SK-N-SH (cell line): ENCODE data around the gene OVOL1. TPM values are rescaled to one million over a fixed set of nuclear protein-coding genes. Genes with fewer than 3 reads are reported as not detected.

ENCODE experiments used
- CTCF ChIA-PET: fragments of 300-600, 350-600 bp; formaldehyde crosslinking; extraction: SDS; loops from one replicate; lab custom pipeline; 2021; lab: Yijun Ruan, JAX
- POLR2A ChIA-PET: fragments of 350-600 bp; sonication (Branson Sonifier 250); formaldehyde crosslinking; extraction: SDS; loops from one replicate; lab custom pipeline; 2020; ENCODE audit warnings: antibody characterized with exemption, inconsistent platforms; lab: Yijun Ruan, JAX
- DNase-seq: peaks from one replicate; pipeline ENCODE4 v3.0.0; 2012
- H2AFZ ChIP-seq: fragments of 200-600 bp; sonication (generic); 2 replicates; pipeline ENCODE4 v1.8.1; 2016; ENCODE audit warnings: antibody characterized with exemption, mild to moderate bottlenecking, low read depth
- H3F3A ChIP-seq: fragments of 200-600 bp; sonication (generic); replicated peaks from 2 replicates; pipeline ENCODE3; 2016; ENCODE audit warnings: antibody characterized with exemption, mild to moderate bottlenecking; ENCODE audit not compliant: insufficient read depth
- H3K27ac ChIP-seq, 2 experiments: fragments of 200-500 bp in 1 of 2; fragments of 200-600 bp in 1 of 2; sonication (Bioruptor generic) in 1 of 2; sonication (generic), shearing (Covaris generic) in 1 of 2; 2 replicates each; pipeline versions ENCODE4 v1.5.1 to v1.6.1; 2014 to 2016; ENCODE audit warnings: low read depth in 2 of 2, inconsistent platforms in 1 of 2, low read length in 1 of 2, mild to moderate bottlenecking in 1 of 2, mixed read lengths in 1 of 2
- H3K27me3 ChIP-seq: fragments of 200-600 bp; sonication (generic), shearing (Covaris generic); 2 replicates; pipeline ENCODE4 v1.6.1; 2016; ENCODE audit warnings: mixed run types; ENCODE audit not compliant: insufficient read depth
- H3K36me3 ChIP-seq, 2 experiments: fragments of 200-500 bp in 1 of 2; fragments of 200-600 bp in 1 of 2; sonication (Bioruptor generic) in 1 of 2; sonication (generic) in 1 of 2; replicated peaks in 1 of 2; 2 replicates each; pipeline versions ENCODE3 to v1.5.1; 2014 to 2016; ENCODE audit warnings: low read length in 1 of 2, mild to moderate bottlenecking in 1 of 2; ENCODE audit not compliant: insufficient read depth in 2 of 2, control insufficient read depth in 1 of 2
- H3K4me1 ChIP-seq, 2 experiments: fragments of 200-500 bp in 1 of 2; fragments of 200-600 bp in 1 of 2; sonication (Bioruptor generic) in 1 of 2; sonication (generic), shearing (Covaris generic) in 1 of 2; 2 replicates each; pipeline versions ENCODE4 v1.5.1 to v1.6.1; 2014 to 2016; ENCODE audit warnings: low read depth in 1 of 2, low read length in 1 of 2, mixed run types in 1 of 2; ENCODE audit not compliant: insufficient read depth in 2 of 2, control insufficient read depth in 1 of 2
- H3K4me2 ChIP-seq: fragments of 200-600 bp; sonication (generic), shearing (Covaris generic); 2 replicates; pipeline ENCODE4 v1.6.1; 2017; ENCODE audit warnings: mixed run types
- H3K4me3 ChIP-seq, 2 experiments: fragments of 200-500 bp in 1 of 2; fragments of 200-600 bp in 1 of 2; sonication (Bioruptor generic) in 1 of 2; sonication (generic), shearing (Covaris generic) in 1 of 2; 2 replicates each; pipeline versions ENCODE4 v1.5.1 to v1.8.1; 2014 to 2016; ENCODE audit warnings: low read depth in 2 of 2, inconsistent platforms in 1 of 2, low read length in 1 of 2, mild to moderate bottlenecking in 1 of 2, mixed read lengths in 1 of 2, moderate library complexity in 1 of 2
- H3K79me2 ChIP-seq: fragments of 200-600 bp; sonication (generic); 2 replicates; pipeline ENCODE4 v1.8.1; 2017; ENCODE audit warnings: mild to moderate bottlenecking; ENCODE audit not compliant: insufficient read depth
- H3K9ac ChIP-seq: fragments of 200-600 bp; sonication (generic); 2 replicates; pipeline ENCODE4 v1.6.1; 2017; ENCODE audit warnings: mixed run types
- H3K9me2 ChIP-seq: fragments of 200-600 bp; sonication (generic); 2 replicates; pipeline ENCODE4 v1.6.1; 2017; ENCODE audit warnings: mixed run types
- H3K9me3 ChIP-seq: fragments of 200-600 bp; sonication (generic); 2 replicates; pipeline ENCODE4 v1.6.1; 2017; ENCODE audit warnings: mixed run types, mild to moderate bottlenecking, moderate library complexity
- H4K20me1 ChIP-seq: fragments of 200-600 bp; sonication (generic); 2 replicates; pipeline ENCODE4 v1.6.1; 2017; ENCODE audit warnings: mild to moderate bottlenecking, mixed run types; ENCODE audit not compliant: insufficient read depth
- CHD2 ChIP-seq: fragments of 150-350 bp; IDR thresholded peaks from 2 replicates; pipeline ENCODE4 v1.6.1; 2018; ENCODE audit warnings: low read length; ENCODE audit not compliant: partially characterized antibody
- EP300 ChIP-seq, 2 experiments: IDR thresholded peaks; 2 replicates each; pipeline versions ENCODE4 v1.4.0 to v1.6.1; 2012; ENCODE audit warnings: borderline replicate concordance in 1 of 2, low read depth in 1 of 2, low read length in 1 of 2
- EZH2phosphoT487 ChIP-seq: fragments of 200-600 bp; sonication (generic); IDR thresholded peaks from 2 replicates; pipeline ENCODE4 v1.6.1; 2017; ENCODE audit warnings: low read depth, mixed run types, mild to moderate bottlenecking, antibody characterized with exemption, moderate library complexity, borderline replicate concordance
- FOSL2 ChIP-seq: IDR thresholded peaks from 2 replicates; pipeline ENCODE4 v1.4.0; 2012; ENCODE audit warnings: low read depth, mild to moderate bottlenecking, moderate library complexity, borderline replicate concordance
- FOXJ3 ChIP-seq: sonication (generic); formaldehyde crosslinking; IDR thresholded peaks from 2 replicates; pipeline ENCODE4 v1.5.1; 2020; ENCODE audit warnings: mild to moderate bottlenecking, missing genetic modification reagents
- FOXM1 ChIP-seq: IDR thresholded peaks from 2 replicates; pipeline ENCODE4 v1.4.0; 2012; ENCODE audit warnings: low read depth, mild to moderate bottlenecking
- GATA2 ChIP-seq: sonication (generic); formaldehyde crosslinking; IDR thresholded peaks from 2 replicates; pipeline ENCODE4 v1.5.0; 2020; ENCODE audit warnings: mild to moderate bottlenecking, missing genetic modification reagents
- MXI1 ChIP-seq: IDR thresholded peaks from 2 replicates; pipeline ENCODE4 v1.6.1; 2012; ENCODE audit warnings: mild to moderate bottlenecking, low read depth, low read length, improper control_type of control experiment
- NRF1 ChIP-seq: IDR thresholded peaks from 2 replicates; pipeline ENCODE4 v1.6.1; 2012; ENCODE audit warnings: low read depth, mild to moderate bottlenecking, low read length
- RXRA ChIP-seq: IDR thresholded peaks from 2 replicates; pipeline ENCODE4 v1.4.0; 2012; ENCODE audit warnings: low read depth, mild to moderate bottlenecking, borderline replicate concordance
- SIN3A ChIP-seq: IDR thresholded peaks from 2 replicates; pipeline ENCODE4 v1.6.1; 2012; ENCODE audit warnings: low read depth, mild to moderate bottlenecking, low read length, moderate library complexity, borderline replicate concordance
- TAF1 ChIP-seq: IDR thresholded peaks from 2 replicates; pipeline ENCODE4 v1.6.1; 2012; ENCODE audit warnings: low read depth, mild to moderate bottlenecking, low read length, moderate library complexity, borderline replicate concordance
- WGBS: methylation state at CpG from one replicate; pipeline ENCODE4 v1.1.6; 2017; ENCODE audit warnings: low lambda C conversion rate; 5-methylcytosine and 5-hydroxymethylcytosine counted together
- polyA plus RNA-seq, 3 experiments: library from polyadenylated mRNA; depleted of rRNA; stranded (reverse); fragments of >200 nt; gene quantifications; 2 replicates each; pipeline ENCODE4 v1.2.3, GENCODE V29; 2012
- TF ChIP-seq, protein P1 (sequence below): fragments of 150-350 bp; IDR thresholded peaks from 2 replicates; pipeline ENCODE4 v1.6.1; 2016; ENCODE audit warnings: mild to moderate bottlenecking, low read depth, low read length
- TF ChIP-seq, protein P2 (sequence below): IDR thresholded peaks from 2 replicates; pipeline ENCODE4 v1.4.0; 2012; ENCODE audit warnings: low read depth, borderline replicate concordance
- TF ChIP-seq, protein P3 (sequence below): IDR thresholded peaks from 2 replicates; pipeline ENCODE4 v1.4.0; 2012; ENCODE audit warnings: low read depth
- TF ChIP-seq, protein P4 (sequence below): fragments of 200-600 bp; sonication (generic); IDR thresholded peaks from 2 replicates; pipeline ENCODE4 v1.6.1; 2017; ENCODE audit warnings: antibody characterized with exemption, mild to moderate bottlenecking, moderate library complexity
- TF ChIP-seq, protein P5 (sequence below): IDR thresholded peaks from 2 replicates; pipeline ENCODE4 v1.4.0; 2012; ENCODE audit warnings: low read depth, borderline replicate concordance
- TF ChIP-seq, protein P6 (sequence below): IDR thresholded peaks from 2 replicates; pipeline ENCODE4 v1.6.1; 2012; ENCODE audit warnings: mild to moderate bottlenecking, low read depth, low read length, moderate library complexity

Gene OVOL1
- polyA plus RNA-seq, 1 of the 3 experiments (the other 2 are of a cell fraction): not detected

DNA sequence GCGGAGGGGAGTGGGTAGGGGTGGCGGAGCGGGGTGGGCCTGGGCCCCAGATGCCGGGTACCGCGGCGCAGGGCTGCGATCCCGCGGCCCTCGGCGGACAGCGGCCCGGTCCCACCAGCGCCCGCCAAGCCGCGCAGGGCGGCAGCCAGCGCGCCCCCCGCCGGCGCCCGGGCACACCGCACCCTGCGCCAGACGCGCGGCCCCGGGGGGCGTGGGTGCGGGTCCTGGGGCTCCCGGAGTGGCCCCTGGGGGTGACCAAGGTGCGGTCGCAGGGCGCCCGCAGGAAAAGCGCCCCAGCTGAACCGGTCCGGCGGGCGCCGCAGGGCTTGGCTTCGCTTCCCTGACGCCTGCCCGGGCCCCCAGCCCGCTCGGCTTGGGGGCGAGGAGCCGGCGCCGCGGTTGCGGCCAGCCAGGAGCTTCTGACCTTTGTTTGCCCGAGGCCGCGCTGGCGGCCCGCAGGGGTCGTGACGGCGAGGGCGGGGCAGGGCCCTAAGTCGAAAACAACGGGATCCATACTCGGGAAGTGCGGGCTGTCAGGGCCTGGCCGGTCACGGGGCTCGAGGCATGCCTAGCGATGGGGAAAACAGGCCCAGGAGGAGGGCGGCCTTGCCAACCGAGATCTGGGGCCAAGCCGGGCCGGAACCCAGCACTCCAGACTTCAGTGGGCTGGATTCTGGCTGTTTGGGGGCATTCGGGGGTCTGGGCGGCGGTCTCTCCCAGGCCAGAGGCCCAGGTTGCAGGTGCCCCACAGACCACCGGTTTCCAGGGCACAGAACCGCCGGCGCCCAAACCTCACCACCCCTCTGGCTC lies 5.5 kb upstream of the OVOL1 start:
- 100% methylated on average over 5 of the region's 83 CpGs for WGBS
- H3K27me3 ChIP-seq: peaks cover 13% of the 10 kb centered on the region; the same call in 1 of the 2 replicates
- peaks cover 15% of the 10 kb centered on the region; the same call in 1 of the 2 replicates for H3K79me2 ChIP-seq
- POLR2A ChIA-PET: interaction anchor here (1.6 kb wide), 1 partner anchor 70 kb away, joined by 5 read pairs; no protein-coding TSS in a partner anchor
- H3K9me3 ChIP-seq: no peaks in the 10 kb centered on the region
- no peak overlapping the region for H2AFZ ChIP-seq
- H3K4me1 ChIP-seq: peaks cover 0 to 13% of the 10 kb centered on the region in 2 experiments; a peak in 1 of 4 replicates
- H3F3A ChIP-seq: peaks cover 12% of the 10 kb centered on the region
- TF ChIP-seq, protein P1, sequence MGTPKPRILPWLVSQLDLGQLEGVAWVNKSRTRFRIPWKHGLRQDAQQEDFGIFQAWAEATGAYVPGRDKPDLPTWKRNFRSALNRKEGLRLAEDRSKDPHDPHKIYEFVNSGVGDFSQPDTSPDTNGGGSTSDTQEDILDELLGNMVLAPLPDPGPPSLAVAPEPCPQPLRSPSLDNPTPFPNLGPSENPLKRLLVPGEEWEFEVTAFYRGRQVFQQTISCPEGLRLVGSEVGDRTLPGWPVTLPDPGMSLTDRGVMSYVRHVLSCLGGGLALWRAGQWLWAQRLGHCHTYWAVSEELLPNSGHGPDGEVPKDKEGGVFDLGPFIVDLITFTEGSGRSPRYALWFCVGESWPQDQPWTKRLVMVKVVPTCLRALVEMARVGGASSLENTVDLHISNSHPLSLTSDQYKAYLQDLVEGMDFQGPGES: no peak
- TF ChIP-seq SIN3A (no peak), CHD2 (no peak), NRF1 (no peak), EZH2phosphoT487 (no peak), RXRA (no peak), FOXM1 (no peak), GATA2 (CRISPR knock-in tag) (no peak), FOXJ3 (CRISPR knock-in tag) (no peak), EP300 (IDR thresholded peaks at IDR 0.05; ENCODE audit: borderline replicate concordance in 1 of 2, low read depth in 1 of 2, low read length in 1 of 2) (no peak), FOSL2 (no peak), TAF1 (no peak), MXI1 (no peak)
- TF ChIP-seq, protein P2, sequence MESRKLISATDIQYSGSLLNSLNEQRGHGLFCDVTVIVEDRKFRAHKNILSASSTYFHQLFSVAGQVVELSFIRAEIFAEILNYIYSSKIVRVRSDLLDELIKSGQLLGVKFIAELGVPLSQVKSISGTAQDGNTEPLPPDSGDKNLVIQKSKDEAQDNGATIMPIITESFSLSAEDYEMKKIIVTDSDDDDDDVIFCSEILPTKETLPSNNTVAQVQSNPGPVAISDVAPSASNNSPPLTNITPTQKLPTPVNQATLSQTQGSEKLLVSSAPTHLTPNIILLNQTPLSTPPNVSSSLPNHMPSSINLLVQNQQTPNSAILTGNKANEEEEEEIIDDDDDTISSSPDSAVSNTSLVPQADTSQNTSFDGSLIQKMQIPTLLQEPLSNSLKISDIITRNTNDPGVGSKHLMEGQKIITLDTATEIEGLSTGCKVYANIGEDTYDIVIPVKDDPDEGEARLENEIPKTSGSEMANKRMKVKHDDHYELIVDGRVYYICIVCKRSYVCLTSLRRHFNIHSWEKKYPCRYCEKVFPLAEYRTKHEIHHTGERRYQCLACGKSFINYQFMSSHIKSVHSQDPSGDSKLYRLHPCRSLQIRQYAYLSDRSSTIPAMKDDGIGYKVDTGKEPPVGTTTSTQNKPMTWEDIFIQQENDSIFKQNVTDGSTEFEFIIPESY: no peak
- TF ChIP-seq, protein P3, sequence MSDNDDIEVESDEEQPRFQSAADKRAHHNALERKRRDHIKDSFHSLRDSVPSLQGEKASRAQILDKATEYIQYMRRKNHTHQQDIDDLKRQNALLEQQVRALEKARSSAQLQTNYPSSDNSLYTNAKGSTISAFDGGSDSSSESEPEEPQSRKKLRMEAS: no peak
- TF ChIP-seq, protein P4, sequence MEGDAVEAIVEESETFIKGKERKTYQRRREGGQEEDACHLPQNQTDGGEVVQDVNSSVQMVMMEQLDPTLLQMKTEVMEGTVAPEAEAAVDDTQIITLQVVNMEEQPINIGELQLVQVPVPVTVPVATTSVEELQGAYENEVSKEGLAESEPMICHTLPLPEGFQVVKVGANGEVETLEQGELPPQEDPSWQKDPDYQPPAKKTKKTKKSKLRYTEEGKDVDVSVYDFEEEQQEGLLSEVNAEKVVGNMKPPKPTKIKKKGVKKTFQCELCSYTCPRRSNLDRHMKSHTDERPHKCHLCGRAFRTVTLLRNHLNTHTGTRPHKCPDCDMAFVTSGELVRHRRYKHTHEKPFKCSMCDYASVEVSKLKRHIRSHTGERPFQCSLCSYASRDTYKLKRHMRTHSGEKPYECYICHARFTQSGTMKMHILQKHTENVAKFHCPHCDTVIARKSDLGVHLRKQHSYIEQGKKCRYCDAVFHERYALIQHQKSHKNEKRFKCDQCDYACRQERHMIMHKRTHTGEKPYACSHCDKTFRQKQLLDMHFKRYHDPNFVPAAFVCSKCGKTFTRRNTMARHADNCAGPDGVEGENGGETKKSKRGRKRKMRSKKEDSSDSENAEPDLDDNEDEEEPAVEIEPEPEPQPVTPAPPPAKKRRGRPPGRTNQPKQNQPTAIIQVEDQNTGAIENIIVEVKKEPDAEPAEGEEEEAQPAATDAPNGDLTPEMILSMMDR: no peak; the same call in 1 of the 2 replicates
- TF ChIP-seq, protein P5, sequence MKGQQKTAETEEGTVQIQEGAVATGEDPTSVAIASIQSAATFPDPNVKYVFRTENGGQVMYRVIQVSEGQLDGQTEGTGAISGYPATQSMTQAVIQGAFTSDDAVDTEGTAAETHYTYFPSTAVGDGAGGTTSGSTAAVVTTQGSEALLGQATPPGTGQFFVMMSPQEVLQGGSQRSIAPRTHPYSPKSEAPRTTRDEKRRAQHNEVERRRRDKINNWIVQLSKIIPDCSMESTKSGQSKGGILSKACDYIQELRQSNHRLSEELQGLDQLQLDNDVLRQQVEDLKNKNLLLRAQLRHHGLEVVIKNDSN: no peak
- TF ChIP-seq, protein P6, sequence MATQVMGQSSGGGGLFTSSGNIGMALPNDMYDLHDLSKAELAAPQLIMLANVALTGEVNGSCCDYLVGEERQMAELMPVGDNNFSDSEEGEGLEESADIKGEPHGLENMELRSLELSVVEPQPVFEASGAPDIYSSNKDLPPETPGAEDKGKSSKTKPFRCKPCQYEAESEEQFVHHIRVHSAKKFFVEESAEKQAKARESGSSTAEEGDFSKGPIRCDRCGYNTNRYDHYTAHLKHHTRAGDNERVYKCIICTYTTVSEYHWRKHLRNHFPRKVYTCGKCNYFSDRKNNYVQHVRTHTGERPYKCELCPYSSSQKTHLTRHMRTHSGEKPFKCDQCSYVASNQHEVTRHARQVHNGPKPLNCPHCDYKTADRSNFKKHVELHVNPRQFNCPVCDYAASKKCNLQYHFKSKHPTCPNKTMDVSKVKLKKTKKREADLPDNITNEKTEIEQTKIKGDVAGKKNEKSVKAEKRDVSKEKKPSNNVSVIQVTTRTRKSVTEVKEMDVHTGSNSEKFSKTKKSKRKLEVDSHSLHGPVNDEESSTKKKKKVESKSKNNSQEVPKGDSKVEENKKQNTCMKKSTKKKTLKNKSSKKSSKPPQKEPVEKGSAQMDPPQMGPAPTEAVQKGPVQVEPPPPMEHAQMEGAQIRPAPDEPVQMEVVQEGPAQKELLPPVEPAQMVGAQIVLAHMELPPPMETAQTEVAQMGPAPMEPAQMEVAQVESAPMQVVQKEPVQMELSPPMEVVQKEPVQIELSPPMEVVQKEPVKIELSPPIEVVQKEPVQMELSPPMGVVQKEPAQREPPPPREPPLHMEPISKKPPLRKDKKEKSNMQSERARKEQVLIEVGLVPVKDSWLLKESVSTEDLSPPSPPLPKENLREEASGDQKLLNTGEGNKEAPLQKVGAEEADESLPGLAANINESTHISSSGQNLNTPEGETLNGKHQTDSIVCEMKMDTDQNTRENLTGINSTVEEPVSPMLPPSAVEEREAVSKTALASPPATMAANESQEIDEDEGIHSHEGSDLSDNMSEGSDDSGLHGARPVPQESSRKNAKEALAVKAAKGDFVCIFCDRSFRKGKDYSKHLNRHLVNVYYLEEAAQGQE: no peak
- DNase-seq: peak; percentile 91
- H3K4me3 ChIP-seq: peak overlapping the region; percentile 62 to 70
- no peak overlapping the region for H3K9ac ChIP-seq
- H3K27ac ChIP-seq: no peak overlapping the region
- 0 out of 2 replicates have a peak overlapping the region, but pooled peaks have one; percentile 95 for H3K4me2 ChIP-seq
- peaks cover 0 to 12% of the 10 kb centered on the region in 2 experiments for H3K36me3 ChIP-seq
- H4K20me1 ChIP-seq: peaks cover 6% of the 10 kb centered on the region; the same call in 1 of the 2 replicates
- no peaks in the 10 kb centered on the region for H3K9me2 ChIP-seq
- CTCF ChIA-PET: interaction anchor here (0.6 to 8.6 kb wide), 22 partner anchors 11 to 221 kb away, joined by 3 to 152 read pairs (median 8); partner anchors contain the start of genes CFL1, KAT5 and RNASEH2C
